ENCODE measurements around the gene FUT8.

The FUT8 gene

DNA sequence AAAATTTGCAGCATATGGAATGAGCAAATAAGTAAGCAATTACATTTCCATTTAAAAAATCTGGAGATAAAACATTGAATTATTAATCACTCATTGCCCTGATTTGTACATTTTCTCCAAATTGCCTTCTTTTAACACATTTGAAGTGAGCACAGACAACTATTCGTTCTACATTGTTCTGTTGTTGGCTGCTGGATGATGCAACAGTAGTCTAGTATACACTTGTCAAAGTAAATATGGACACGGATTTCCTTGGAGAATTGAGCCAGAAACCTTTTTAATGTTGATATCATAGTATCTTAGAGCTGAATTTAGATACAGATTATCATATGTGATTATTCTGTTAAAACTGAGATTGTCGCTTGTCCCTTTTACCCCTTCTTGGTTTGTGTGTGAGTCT, 188.2 kb downstream of the FUT8 start:
- no peak overlapping the region for H3K4me3 ChIP-seq (ENCODE audit: low read length)
- H3K36me3 ChIP-seq (ENCODE audit: insufficient read depth, low read length): no peaks in the 10 kb centered on the region
- no peak overlapping the region for H3K9ac ChIP-seq (ENCODE audit: low read depth, low read length)
- H3K9me3 ChIP-seq (replicated peaks; ENCODE audit: low read length): no peaks in the 10 kb centered on the region
- no peaks in the 10 kb centered on the region for H3K4me1 ChIP-seq (ENCODE audit: control insufficient read depth, insufficient read depth, low read length)
- H3K4me2 ChIP-seq (ENCODE audit: low read length): no peak overlapping the region
- H3K27me3 ChIP-seq (ENCODE audit: control insufficient read depth, insufficient read depth, low read length): no peaks in the 10 kb centered on the region

DNA sequence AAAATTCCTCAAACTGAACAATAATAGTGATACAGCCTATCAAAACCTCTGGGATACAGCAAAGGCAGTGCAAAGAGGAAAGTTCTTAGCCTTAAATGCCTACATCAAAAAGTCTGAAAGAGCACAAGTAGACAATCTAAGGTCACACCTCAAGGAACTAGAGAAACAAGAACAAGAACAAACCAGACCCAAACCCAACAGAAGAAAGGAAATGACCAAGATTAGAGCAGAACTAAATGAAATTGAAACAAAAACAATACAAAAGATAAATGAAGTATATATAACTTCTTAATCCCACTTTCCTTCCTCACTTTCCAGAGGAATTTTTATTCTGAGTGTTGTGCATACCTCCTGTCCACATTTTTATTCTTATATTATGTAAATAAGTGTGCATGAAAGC, 192.0 kb downstream of the FUT8 start:
- no peaks in the 10 kb centered on the region for H3K9me3 ChIP-seq (replicated peaks; ENCODE audit: low read length)
- H3K4me2 ChIP-seq (ENCODE audit: low read length): no peak overlapping the region
- H3K4me3 ChIP-seq (ENCODE audit: low read length): no peak overlapping the region
- no peaks in the 10 kb centered on the region for H3K36me3 ChIP-seq (ENCODE audit: insufficient read depth, low read length)
- no peaks in the 10 kb centered on the region for H3K27me3 ChIP-seq (ENCODE audit: control insufficient read depth, insufficient read depth, low read length)
- no peak overlapping the region for H3K9ac ChIP-seq (ENCODE audit: low read depth, low read length)
- H3K4me1 ChIP-seq (ENCODE audit: control insufficient read depth, insufficient read depth, low read length): no peaks in the 10 kb centered on the region

DNA sequence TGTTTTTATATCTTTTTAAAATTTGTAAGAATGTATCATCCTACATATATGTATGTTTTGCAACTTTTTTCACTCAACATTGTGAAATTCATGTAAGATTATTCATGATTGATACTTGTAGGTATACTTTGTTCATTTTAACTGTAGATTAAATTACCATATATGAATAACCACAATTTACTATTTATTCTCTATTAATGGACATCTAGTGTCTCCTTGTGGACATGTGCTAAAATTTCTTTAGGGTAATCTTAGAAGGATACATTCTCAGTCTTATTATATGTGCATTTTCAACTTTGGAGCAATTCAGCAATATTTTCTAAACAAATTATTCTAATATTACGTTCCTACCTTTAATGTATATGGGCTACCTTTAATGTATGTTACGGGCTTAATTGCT, 192.4 kb downstream of the FUT8 start:
- Histone ChIP-seq H3K9me3 (replicated peaks; ENCODE audit: low read length) (no peaks in the 10 kb centered on the region), H3K27me3 (ENCODE audit: control insufficient read depth, insufficient read depth, low read length) (no peaks in the 10 kb centered on the region), H3K4me1 (ENCODE audit: control insufficient read depth, insufficient read depth, low read length) (no peaks in the 10 kb centered on the region), H3K36me3 (ENCODE audit: insufficient read depth, low read length) (no peaks in the 10 kb centered on the region), H3K9ac (ENCODE audit: low read depth, low read length) (no peak overlapping the region), H3K4me2 (ENCODE audit: low read length) (no peak overlapping the region), H3K4me3 (ENCODE audit: low read length) (no peak overlapping the region)

DNA sequence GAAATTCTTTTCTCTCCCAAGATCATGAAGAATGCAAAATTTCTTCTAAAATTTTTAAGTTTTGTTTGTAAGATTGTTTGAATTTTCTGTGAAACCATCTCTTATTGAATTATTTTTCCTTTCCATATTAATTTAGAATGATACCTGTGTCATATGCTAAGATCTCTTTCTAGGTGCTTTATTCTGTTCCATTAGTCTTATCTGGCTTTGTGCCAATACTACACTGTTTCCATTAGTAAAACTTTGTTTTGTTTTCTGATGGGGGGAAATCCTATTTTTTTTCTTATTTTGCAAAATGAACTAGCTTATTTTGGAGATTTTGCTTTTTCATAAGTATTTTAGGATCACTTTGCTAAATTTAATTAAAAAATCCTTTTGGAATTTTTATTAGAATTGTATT, 193.9 kb downstream of the FUT8 start:
- Histone ChIP-seq H3K4me3 (ENCODE audit: low read length) (no peak overlapping the region), H3K4me1 (ENCODE audit: control insufficient read depth, insufficient read depth, low read length) (no peaks in the 10 kb centered on the region), H3K4me2 (ENCODE audit: low read length) (no peak overlapping the region), H3K36me3 (ENCODE audit: insufficient read depth, low read length) (no peaks in the 10 kb centered on the region), H3K9ac (ENCODE audit: low read depth, low read length) (no peak overlapping the region), H3K9me3 (replicated peaks; ENCODE audit: low read length) (no peaks in the 10 kb centered on the region), H3K27me3 (ENCODE audit: control insufficient read depth, insufficient read depth, low read length) (no peaks in the 10 kb centered on the region)

DNA sequence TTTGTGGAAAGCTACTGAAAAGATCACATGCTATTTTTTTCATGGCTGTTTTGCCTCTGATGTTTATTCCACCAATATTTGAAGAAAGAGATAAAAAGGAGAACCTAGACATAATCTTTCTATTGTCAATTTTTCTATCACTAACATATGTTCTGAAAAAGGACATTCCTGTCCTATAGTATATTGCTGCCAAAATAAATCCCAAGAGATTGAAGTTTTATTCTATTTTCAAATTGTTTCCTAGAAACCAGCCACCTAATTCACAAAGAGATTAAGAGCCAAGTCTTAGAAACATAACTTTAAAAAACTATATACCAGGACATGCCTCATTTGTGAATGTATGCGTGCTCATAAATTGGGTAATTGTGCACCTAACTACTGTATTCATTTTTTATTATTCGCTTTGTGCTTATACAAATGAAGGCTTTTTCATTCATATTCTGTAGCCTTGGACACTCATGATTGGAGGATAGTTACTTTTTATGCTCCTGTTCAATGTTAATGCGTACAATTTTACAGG, 200.7 kb downstream of the FUT8 start:
- Histone ChIP-seq H3K36me3 (ENCODE audit: insufficient read depth, low read length) (no peaks in the 10 kb centered on the region), H3K4me3 (ENCODE audit: low read length) (no peak overlapping the region), H3K27me3 (ENCODE audit: control insufficient read depth, insufficient read depth, low read length) (no peaks in the 10 kb centered on the region), H3K9me3 (replicated peaks; ENCODE audit: low read length) (no peaks in the 10 kb centered on the region), H3K9ac (ENCODE audit: low read depth, low read length) (no peak overlapping the region), H3K4me1 (ENCODE audit: control insufficient read depth, insufficient read depth, low read length) (no peaks in the 10 kb centered on the region), H3K4me2 (ENCODE audit: low read length) (no peak overlapping the region)

DNA sequence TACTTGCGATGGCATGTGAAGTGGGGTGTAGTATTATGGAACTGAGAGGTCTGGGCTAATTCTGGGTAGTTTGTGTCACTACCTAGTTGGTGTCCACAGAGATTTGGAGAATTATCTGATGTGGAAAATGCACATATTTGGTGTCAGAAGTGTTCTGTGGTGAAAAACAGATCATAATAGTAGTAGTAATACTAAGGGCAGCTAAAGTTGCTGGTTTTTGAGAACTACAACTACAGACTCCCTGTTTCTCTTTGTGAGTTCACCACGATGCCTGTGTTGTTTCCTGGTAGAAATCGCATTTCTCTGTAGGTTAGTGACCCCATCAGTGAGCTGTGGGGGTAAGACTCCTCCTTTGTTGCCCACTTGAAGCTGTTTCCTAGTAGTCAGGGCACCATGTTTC, 206.5 kb downstream of the FUT8 start:
- H3K4me1 ChIP-seq (ENCODE audit: control insufficient read depth, insufficient read depth, low read length): no peaks in the 10 kb centered on the region
- H3K9ac ChIP-seq (ENCODE audit: low read depth, low read length): no peak overlapping the region
- no peaks in the 10 kb centered on the region for H3K27me3 ChIP-seq (ENCODE audit: control insufficient read depth, insufficient read depth, low read length)
- no peak overlapping the region for H3K4me3 ChIP-seq (ENCODE audit: low read length)
- H3K4me2 ChIP-seq (ENCODE audit: low read length): no peak overlapping the region
- H3K9me3 ChIP-seq (replicated peaks; ENCODE audit: low read length): no peaks in the 10 kb centered on the region
- H3K36me3 ChIP-seq (ENCODE audit: insufficient read depth, low read length): no peaks in the 10 kb centered on the region

DNA sequence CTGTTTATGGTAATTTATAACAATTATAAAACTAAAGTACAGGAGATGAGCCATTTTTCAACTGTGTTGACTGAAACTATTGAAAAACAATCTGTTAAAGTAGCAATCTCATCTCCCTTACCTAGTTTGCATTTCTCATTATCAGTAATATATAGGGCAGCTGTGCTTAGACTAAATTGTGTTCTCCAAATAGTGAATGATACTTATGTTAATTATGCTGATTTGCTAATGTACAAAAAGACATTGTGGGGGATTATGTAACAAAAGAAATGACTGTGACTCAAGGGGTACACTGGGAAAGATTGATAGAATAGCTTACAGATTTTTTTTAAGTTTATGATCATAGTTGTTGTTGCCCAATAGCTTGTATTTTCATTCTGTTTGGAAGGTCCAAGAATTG, 207.7 kb downstream of the FUT8 start:
- H3K4me2 ChIP-seq (ENCODE audit: low read length): no peak overlapping the region
- no peaks in the 10 kb centered on the region for H3K9me3 ChIP-seq (replicated peaks; ENCODE audit: low read length)
- H3K27me3 ChIP-seq (ENCODE audit: control insufficient read depth, insufficient read depth, low read length): no peaks in the 10 kb centered on the region
- H3K9ac ChIP-seq (ENCODE audit: low read depth, low read length): no peak overlapping the region
- no peaks in the 10 kb centered on the region for H3K36me3 ChIP-seq (ENCODE audit: insufficient read depth, low read length)
- H3K4me1 ChIP-seq (ENCODE audit: control insufficient read depth, insufficient read depth, low read length): no peaks in the 10 kb centered on the region
- H3K4me3 ChIP-seq (ENCODE audit: low read length): no peak overlapping the region

DNA sequence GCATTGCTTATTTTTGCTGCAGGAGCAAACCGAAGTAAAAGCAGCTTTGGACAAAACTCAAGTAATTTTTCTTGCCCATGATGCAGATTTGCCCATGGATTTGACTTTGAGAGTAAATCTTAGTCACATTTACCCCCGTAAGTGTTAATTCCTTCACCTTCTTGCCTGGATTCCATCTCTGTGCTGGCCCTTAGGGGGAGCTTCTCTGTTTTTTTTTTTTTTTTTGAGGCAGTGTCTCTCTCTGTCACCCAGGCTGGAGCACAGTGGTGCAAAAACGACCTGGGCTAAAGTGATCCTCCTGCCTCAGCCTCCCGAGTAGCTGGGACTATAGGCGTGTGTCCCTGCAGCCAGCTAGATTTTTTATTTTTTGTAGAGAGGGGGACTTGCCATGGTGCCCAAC, 210.2 kb downstream of the FUT8 start:
- no peaks in the 10 kb centered on the region for H3K4me1 ChIP-seq (ENCODE audit: control insufficient read depth, insufficient read depth, low read length)
- no peak overlapping the region for H3K9ac ChIP-seq (ENCODE audit: low read depth, low read length)
- H3K36me3 ChIP-seq (ENCODE audit: insufficient read depth, low read length): no peaks in the 10 kb centered on the region

DNA sequence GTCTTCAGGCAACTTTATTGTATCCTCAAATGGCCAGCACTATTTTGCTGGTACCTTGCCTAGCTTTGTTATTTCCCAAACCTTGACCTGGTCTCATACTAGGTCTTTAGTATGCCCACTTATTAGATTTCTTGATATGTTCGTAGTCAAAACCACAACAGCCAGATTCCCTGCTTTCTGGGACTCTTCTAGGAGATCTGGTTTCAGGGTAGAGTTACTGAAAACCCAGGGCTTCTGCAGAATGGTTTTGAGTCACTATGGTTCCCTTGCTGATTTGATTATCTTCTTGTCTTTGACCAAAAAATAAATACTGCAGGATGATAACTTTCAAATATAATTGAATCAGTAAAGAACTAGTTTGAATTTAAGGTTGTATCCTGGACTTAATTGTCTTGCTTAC, 211.2 kb downstream of the FUT8 start:
- Histone ChIP-seq H3K4me2 (ENCODE audit: low read length) (no peak overlapping the region), H3K9ac (ENCODE audit: low read depth, low read length) (no peak overlapping the region), H3K4me1 (ENCODE audit: control insufficient read depth, insufficient read depth, low read length) (no peaks in the 10 kb centered on the region), H3K27me3 (ENCODE audit: control insufficient read depth, insufficient read depth, low read length) (no peaks in the 10 kb centered on the region), H3K4me3 (ENCODE audit: low read length) (no peak overlapping the region), H3K9me3 (replicated peaks; ENCODE audit: low read length) (no peaks in the 10 kb centered on the region), H3K36me3 (ENCODE audit: insufficient read depth, low read length) (no peaks in the 10 kb centered on the region)

More for the DNA sequence above, 210.2 kb downstream of the FUT8 start:
- no peak overlapping the region for H3K4me3 ChIP-seq (ENCODE audit: low read length)
- no peaks in the 10 kb centered on the region for H3K27me3 ChIP-seq (ENCODE audit: control insufficient read depth, insufficient read depth, low read length)
- no peaks in the 10 kb centered on the region for H3K9me3 ChIP-seq (replicated peaks; ENCODE audit: low read length)
- H3K4me2 ChIP-seq (ENCODE audit: low read length): no peak overlapping the region

DNA sequence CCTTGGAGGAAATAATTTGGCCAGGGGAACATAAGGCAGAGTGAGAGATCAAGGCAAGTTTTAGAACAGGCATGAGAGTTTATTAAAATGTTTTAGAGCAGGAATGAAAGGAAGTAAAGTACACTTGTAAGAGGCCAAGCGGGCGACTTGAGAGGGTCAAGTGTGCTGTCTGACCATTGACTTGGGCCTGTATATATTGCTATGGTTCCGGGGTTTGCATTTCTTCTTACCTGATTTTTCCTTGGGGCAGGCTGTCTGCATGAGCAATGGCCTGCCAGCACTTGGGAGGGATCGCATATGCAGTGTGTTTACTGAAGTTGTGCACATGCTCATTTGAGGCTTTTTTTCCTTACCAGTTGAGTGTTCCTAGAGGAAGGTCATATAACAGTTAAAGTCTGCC, 214.8 kb downstream of the FUT8 start:
- Histone ChIP-seq H3K36me3 (ENCODE audit: insufficient read depth, low read length) (no peaks in the 10 kb centered on the region), H3K4me3 (ENCODE audit: low read length) (no peak overlapping the region), H3K9me3 (replicated peaks; ENCODE audit: low read length) (no peaks in the 10 kb centered on the region), H3K4me2 (ENCODE audit: low read length) (no peak overlapping the region), H3K9ac (ENCODE audit: low read depth, low read length) (no peak overlapping the region), H3K27me3 (ENCODE audit: control insufficient read depth, insufficient read depth, low read length) (no peaks in the 10 kb centered on the region), H3K4me1 (ENCODE audit: control insufficient read depth, insufficient read depth, low read length) (no peaks in the 10 kb centered on the region)

DNA sequence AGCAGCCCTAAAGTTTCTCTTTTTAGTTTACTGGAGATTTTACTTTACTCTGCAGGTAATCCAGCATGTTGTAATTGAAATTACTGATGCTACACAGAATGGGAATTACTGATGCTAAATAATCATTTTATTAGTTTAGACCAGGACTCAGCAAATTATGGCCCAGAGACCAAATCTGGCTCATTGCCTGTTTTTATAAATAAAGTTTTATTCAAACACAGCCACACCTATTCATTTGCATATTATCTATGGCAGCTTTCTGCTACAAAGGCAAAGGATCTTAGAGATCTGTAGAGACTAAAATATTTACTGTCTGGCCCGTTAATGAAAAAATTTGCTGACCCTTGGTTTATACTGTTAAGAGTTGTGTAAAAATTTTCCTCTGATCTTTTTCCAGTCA, 216.1 kb downstream of the FUT8 start:
- Histone ChIP-seq H3K9ac (ENCODE audit: low read depth, low read length) (no peak overlapping the region), H3K4me2 (ENCODE audit: low read length) (no peak overlapping the region), H3K9me3 (replicated peaks; ENCODE audit: low read length) (no peaks in the 10 kb centered on the region), H3K27me3 (ENCODE audit: control insufficient read depth, insufficient read depth, low read length) (no peaks in the 10 kb centered on the region), H3K36me3 (ENCODE audit: insufficient read depth, low read length) (no peaks in the 10 kb centered on the region), H3K4me1 (ENCODE audit: control insufficient read depth, insufficient read depth, low read length) (no peaks in the 10 kb centered on the region), H3K4me3 (ENCODE audit: low read length) (no peak overlapping the region)

DNA sequence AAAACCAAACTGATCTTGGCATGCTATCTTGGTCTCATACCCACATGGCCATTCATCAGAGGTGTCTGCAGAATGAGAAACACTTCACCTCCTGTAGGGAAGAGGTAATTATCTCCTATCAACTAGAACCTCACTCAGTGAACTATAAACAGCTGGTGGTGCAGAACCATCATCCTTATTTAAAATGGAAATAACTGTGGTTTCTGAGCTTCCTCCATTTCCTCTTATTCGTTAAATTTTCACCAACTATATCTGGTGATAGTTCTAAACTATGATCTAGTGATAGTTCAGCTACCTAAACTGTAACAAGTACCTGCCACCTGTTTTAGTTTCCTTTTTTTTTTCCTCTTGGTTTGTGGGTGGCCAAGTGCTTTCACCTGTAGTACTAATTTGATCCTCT, 218.5 kb downstream of the FUT8 start:
- Histone ChIP-seq H3K4me3 (ENCODE audit: low read length) (no peak overlapping the region), H3K9ac (ENCODE audit: low read depth, low read length) (no peak overlapping the region), H3K9me3 (replicated peaks; ENCODE audit: low read length) (no peaks in the 10 kb centered on the region), H3K36me3 (ENCODE audit: insufficient read depth, low read length) (no peaks in the 10 kb centered on the region), H3K4me2 (ENCODE audit: low read length) (no peak overlapping the region), H3K27me3 (ENCODE audit: control insufficient read depth, insufficient read depth, low read length) (no peaks in the 10 kb centered on the region), H3K4me1 (ENCODE audit: control insufficient read depth, insufficient read depth, low read length) (no peaks in the 10 kb centered on the region)

Measured in skeletal muscle satellite cell (primary cell).